Endometrial microvascular endothelial cells (primary cell): ENCODE data around the gene MGLL. TPM values are rescaled to one million over a fixed set of nuclear protein-coding genes. Genes with fewer than 3 reads are reported as not detected.

ENCODE experiments used
- in situ Hi-C: cut with HindIII; loops from 2 replicates; pipeline ENCODE4 v1.10.0; 2017; ENCODE audit warnings: low sequenced_read_pairs, low pct_unique_long_range_greater_than_20kb; ENCODE audit errors: inconsistent ontology term
- total RNA-seq: library from RNA; depleted of rRNA; stranded (reverse); fragments of >200 nt; gene quantifications from one replicate; pipeline ENCODE4 v1.2.3, GENCODE V29; 2015; ENCODE audit errors: inconsistent ontology term

MGLL gene
- total RNA-seq, 1 donor from 2014 or later = 138 TPM

DNA sequence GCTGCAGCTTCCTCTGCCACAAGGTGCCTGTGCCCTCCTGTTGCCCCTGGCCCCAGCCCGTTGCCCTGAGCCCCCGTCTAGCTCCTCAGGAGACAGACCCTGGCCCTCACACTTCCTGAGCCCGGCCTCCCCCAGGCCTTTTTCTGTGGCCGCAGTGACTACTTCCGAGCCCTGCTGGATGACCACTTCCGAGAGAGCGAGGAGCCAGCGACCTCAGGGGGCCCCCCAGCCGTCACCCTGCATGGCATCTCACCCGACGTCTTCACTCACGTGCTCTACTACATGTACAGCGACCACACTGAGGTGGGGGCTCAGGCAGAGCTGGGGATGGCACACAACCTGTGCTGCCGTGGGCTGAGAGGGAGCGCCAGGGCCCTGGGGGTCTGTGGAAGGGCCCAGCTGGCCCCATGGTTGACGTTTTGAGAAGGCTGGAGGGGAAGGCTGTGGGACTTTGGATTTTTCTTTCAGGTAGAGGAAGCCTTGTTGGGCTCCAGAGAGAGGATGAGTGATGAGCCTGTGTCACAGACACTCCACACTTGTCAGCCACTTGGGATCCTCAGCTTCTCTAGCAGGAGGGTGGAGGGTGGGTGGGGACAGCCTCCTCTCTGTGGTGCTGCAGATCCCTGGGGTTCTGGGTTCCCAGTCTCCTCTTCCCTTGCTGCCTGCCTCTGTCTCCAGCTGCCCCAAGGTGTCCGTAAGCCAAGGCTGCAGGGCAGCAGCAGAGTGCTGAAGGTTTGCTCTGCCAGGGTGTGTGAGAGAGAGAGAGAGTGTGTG, 144.6 kb downstream of the MGLL start:
- in situ Hi-C loops = no loop called here

- in situ Hi-C loops = no loop called here
Measured at GRCh38 chr3:127676921-127677351, 145.4 kb downstream of the MGLL start.

GRCh38 chr3:127676456-127676855, 145.9 kb downstream of the MGLL start:
- in situ Hi-C loops = no loop called here

DNA sequence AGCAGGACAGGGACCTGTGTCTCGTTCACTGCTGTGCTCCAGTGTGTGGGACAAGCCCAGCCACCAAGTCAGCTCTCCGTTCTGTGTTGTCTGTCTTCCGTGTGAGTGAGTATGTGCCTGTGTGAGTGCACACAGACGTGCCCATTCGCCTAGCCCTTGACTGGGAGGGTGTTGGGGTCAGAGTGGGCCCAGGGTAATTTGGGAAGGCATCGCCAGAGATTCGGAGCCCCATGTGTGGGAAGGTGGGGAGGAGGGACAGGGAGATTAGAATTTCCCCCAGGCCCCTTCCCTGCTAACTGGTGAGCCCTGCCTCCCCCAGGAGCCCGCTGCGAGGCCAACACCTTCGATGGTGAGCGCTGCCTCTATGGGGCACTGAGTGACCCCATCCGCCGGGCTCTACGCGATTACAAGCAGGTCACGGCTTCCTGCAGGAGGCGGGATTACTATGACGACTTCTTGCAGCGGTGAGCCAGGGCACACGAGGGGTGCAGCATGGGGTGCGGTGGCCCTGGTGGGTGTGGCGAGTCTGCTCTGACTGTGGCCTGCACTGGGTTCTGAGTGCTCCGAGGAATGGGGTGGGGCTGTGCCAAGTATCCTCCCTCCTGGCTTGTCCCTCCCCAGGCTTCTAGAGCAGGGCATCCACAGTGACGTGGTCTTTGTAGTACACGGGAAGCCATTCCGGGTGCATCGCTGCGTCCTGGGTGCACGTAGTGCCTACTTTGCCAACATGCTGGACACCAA, 146.5 kb downstream of the MGLL start:
- in situ Hi-C loops = no loop called here

DNA sequence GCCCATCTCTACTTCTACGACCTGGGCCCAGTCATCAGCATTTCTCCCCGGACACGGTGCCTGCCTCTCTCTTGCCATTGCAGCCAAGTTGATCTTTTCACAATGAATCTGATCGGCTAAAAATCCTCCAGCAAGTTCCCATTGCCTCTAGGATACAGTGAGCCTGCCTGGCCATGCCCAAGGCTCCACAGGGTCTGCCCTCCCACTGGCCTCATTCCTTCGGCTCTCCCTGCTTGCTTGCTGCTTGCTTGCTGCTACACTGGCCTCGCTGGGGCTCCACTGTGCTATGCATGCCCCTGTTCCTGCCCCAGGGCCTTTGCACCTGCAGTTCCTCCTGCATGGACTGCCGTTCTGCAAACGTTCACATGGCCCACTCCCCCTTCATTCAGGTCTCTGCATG, 147.5 kb downstream of the MGLL start:
- in situ Hi-C loops = no loop called here

DNA sequence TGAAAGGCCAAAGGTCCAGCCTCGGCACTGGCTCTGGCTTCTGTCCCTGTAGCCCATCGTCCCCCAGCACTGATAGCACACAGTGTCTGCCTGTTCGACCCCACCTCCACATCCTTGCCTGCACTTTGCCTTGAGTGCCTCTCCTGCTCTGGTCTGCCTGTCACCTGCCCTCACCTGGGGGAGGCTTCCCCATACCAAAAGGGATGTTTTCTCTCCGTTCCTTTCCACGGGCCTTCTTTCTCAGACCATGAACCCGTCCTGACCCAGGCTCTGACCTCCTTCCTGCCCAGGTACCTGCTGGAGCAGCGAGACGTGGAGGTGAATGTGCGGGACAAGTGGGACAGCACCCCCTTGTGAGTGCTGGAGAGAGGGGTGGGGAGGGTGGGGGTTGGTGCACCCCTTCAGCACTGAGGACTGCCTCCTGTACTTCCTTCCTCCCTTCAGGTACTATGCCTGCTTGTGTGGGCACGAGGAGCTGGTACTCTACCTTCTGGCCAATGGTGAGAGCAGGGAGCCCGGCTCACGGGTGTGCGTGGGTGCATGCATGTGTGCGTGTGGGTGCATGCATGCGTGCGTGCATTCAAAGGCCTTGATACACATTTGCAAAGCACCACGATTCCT, 148.1 kb downstream of the MGLL start:
- in situ Hi-C loops = no loop called here

DNA sequence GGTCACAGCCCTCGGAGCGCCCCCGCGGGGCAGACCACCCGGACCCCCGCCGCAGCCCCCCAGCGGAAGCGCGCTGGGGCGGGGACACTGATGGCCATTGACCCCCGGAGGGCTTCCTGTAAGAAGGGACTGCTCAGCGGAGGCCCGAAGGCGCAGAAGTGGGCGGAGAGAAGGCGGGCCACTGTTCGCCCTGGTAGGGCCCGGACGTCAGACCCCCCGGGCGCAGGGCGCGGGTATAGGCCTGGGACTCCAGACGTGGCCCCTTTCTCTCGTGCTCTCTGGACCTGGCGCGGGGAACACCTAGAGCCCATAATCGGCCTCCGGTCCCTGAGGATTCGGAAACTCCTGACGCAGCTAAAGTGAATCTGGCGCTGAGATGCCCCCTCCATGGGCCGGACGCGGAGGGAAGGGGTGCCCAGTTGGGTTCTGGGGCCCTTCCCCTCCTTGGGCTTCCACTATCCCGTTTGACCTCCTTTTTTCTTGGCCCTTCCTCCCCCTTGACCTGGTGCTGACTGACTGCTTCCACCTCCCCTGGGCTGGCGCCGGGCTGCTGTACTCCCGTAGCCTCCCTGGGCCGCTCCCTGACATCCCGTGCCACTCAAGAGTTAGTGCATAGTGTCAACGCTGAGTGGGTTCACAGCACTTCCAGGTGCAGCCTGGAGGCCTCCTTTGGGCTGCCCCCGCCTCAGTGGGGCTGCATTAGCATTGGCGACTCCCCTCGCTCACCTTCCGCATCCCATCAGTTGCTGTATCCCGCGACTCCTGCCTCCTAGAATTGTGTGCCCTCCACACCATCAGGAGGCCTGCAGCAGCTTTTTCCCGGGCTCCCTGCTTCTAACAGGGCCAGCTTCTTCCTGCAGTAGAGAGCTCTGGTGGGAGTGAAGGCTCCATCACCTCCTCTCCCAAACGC, 148.9 kb downstream of the MGLL start:
- in situ Hi-C loops = no loop called here

DNA sequence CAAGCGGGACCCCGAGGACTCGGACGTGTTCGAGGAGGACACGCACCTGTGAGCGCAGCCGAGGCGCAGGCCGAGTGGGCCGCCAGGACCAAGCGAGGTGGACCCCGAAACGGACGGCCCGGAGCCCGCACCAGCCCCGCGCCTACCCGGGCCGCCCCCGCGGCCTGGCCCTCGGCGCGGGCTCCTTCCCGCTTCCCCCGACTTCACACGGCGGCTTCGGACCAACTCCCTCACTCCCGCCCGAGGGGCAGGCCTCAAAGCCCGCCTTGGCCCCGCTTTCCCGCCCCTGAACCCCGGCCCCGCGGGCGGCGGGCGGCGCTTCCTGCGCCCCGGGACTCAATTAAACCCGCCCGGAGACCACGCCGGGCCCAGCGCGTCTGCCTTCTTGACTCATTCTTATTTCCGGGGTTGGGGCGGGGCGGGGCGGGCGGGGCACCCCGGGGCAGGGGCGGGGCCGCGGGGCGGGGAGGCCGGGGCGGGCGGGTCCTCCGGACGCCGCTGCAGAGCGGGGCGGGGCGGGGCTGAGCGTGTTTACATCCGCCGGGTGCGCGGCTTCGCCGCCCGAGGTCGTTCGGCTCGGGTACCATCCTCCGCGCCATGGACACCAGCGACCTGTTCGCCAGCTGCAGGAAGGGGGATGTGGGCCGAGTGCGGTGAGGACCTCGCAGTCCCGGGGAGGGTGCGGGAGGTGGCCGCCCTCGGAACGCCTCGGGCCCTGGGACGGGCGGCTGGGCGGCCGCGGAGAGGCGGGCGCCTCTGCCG, 149.7 kb downstream of the MGLL start, which contains the start of gene ABTB1:
Gene ABTB1 (plus strand): TSS at position 524 of the 762 bp plus-strand sequence. CDS start 74 bp downstream, at position 598.
- in situ Hi-C loops = no loop called here

GRCh38 chr3:127671523-127672428, 150.5 kb downstream of the MGLL start:
- in situ Hi-C loops = no loop called here

DNA sequence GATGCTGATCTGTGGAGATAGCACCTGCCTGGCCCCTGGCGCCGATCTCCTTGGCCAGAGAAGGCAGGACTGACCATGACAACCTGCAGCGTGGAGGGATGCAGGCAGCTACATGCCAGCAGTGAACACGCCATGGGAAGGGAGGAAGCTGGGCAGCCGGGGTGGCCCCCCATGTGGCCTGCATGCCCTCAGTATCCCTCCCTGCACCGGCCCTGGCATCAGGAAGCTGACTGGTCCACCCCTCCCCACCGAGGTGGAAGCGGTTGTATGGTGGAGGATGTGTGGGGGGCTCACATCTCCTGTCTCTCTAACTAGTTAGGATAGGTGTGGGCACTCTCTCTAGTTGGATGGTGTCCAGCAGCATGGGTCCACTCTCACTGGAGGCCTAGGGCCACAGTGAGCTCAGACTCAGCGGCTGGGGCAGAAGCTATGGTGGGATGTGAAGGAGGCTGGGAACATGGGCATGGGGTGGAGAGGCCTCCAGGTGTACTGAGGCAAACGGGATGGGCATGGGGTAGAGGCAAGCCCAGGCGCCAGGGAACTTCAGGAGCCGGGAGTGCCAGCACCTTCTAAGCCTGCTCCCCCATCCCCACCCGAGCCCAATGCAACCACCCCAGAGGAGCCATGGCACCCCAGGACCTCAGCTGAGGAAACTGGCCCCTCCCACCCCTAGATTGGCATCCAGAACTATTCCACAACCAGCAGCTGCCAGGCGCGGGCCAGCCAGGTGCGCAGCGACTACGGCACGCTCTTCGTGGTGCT, 151.4 kb downstream of the MGLL start:
- in situ Hi-C loops = no loop called here

- in situ Hi-C loops = no loop called here
Measured at GRCh38 chr3:127670229-127670559, 152.1 kb downstream of the MGLL start.

DNA sequence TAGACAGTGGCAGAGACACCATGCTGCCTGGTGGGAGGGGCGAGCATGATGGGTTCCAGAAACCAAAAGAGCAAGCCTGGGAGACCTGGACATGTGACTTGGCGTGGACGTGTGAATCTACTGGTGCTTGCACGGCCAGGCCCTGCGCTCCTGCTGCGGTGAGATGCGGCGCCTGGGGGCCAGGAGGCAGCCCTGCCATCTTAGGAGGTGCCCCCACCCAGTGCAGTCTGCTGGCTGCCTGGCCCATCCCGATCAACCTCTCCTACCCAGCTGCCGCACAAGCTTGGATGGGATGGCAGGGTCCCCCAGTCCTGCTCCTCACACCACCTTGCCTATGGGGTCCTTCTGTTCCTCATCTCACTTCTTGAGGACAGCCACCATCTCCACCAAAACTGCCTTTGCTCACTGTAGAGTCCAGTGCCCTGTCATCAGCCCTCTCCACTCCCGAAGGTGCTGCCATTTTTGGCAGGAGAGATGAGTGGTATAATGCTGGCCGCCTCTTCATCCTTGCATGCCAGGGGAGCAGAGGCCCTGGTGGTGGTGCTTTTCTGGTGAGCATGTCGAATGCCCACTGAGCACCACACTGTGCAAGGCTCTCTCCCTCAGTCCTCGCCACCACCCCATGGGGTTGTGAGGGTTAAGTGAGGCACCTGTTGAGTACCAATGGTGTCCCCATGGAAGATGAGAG, 152.6 kb downstream of the MGLL start:
- in situ Hi-C loops = no loop called here

DNA sequence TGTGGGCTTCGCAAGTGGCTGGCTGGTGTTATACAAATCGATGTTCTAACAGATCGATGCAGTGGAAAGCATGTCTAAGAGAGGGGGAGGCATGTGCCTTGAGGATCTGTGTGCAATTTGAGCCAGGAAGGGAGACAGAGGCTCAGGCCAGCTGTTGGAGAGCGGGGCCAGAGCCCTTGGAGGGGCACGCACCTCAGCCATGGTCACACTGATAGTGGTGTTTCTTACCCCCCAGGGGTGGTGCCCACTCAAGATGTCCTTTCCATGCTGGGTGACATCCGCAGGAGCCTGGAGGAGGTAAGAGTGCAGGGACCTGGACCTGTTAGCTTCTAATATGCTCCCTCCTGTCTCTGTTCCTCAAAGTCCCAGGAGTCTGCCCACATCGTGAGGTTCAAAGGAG, 153.4 kb downstream of the MGLL start:
- in situ Hi-C loops = no loop called here

DNA sequence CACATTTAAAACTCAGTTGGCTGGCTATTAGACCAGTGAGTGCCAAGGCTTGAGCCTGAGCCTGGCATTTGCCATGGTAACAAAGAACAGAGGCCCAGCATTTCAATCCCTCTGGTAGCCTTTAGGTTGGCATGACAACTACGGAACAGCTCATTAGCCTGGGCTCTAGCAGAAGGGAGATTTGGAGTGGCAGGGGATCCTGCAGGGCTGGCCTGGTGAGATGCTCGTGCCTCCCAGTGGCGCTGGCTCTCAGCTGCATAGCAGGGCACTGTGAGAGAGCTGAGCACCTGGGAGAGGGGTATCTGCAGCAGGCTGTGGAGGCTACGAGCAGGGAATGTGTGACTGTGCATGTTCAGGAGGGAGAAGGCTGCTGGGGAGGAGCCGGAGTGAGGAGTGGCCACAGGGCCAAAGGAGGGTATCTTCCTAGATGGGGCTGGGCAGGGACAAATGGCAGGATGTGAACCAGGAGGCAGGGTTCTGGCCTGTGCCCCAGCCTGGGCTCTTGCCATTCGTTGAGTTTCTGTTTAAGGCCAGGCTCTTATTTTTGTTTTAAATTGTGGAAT, 155.1 kb downstream of the MGLL start:
- in situ Hi-C loops = no loop called here

GRCh38 chr3:127666676-127667075, 155.6 kb downstream of the MGLL start:
- in situ Hi-C loops = no loop called here

- in situ Hi-C loops = no loop called here
Measured at GRCh38 chr3:127665586-127665985, 156.7 kb downstream of the MGLL start.
